Muscle of arm (tissue), 12 donors: Measurements from ENCODE around the gene AGAP2. TPM values are rescaled to one million over a fixed set of nuclear protein-coding genes. Genes with fewer than 3 reads are reported as not detected.
"Not testable (repeated sequence)": the region's sequence is repeated elsewhere in the genome, so short reads cannot be mapped to it uniquely, and the experiment has no call there.

Source experiments
- DNase-seq: peaks from one replicate; pipeline ENCODE4 v3.0.0-alpha.2; 2013
- polyA plus RNA-seq, 12 donors: library from polyadenylated mRNA; unstranded; fragments of 120-200 nt; gene quantifications; one replicate each; pipeline ENCODE4 v1.2.1, GENCODE V29; 2013; ENCODE audit not compliant: insufficient read length in 12 of 12

AGAP2 gene
- polyA plus RNA-seq, 12 donors: 5.4 to 36.1 (median 8.7) TPM; not detected in 1

DNA sequence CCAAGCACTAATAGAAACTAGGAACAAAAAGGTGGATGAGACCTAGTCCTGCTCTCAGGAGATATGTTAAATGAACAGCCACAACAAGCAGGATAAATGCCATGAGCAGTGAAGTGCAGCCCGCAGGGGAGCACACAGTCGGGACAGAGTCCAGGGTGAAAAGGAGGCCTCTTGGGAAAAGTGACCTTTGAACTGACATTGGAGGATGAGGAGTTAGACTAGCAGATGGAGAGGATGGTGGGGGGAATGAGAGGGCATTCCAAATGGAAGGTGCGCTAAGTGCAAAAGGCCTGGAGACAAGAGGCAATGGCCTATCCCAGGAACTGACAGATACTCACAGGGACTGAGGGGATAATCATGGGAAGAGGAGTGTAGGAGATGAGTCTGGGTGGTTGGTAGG, 40.1 kb downstream of the AGAP2 start:
- no peak for DNase-seq

DNA sequence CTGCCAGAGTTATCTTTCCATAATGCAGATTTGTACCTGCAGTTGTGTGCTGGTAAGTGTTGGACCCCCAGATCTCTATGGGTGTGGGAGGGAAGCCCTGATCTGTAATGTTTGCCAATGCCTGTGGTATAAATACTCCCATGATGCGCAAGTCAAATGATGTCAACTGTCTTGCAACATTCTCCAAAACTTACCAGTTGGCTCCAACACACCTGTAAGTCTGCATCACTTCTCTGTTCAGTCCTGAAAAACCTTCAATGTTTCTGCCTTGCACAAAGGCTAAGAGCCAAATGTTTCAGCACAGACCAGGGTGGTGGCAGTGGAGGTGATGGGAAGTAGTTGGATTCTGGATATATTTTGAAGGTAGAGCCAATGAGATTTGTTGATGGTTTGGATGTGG, 41.5 kb downstream of the AGAP2 start:
- no peak for DNase-seq

DNA sequence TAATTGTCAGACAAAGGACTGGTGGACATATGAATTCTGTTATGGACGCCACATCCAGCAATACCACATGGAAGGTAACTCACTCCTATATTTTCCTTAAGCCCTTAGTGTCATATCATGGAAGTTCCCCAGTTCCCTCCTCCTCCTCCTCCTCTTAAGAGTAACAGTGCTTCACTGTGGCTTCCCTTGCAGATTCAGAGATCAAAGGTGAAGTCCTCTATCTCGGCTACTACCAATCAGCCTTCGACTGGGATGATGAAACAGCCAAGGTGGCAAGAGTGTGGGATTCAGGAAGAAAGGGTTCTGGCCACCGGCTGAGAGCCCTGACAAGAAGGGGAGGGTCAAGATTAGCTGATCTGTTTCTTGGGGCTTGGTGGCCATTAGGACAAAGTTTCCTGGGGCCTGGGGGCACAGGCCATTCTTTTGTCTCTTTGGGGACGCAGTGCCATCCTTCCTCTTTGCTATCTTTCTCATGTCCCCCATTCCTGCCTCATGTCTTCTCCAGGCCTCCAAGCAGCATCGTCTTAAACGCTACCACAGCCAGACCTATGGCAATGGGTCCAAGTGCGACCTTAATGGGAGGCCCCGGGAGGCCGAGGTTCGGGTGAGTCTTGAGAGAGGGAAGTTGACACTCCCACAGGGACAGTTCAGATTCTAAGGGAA, 42.6 kb downstream of the AGAP2 start:
- DNase-seq: no peak

DNA sequence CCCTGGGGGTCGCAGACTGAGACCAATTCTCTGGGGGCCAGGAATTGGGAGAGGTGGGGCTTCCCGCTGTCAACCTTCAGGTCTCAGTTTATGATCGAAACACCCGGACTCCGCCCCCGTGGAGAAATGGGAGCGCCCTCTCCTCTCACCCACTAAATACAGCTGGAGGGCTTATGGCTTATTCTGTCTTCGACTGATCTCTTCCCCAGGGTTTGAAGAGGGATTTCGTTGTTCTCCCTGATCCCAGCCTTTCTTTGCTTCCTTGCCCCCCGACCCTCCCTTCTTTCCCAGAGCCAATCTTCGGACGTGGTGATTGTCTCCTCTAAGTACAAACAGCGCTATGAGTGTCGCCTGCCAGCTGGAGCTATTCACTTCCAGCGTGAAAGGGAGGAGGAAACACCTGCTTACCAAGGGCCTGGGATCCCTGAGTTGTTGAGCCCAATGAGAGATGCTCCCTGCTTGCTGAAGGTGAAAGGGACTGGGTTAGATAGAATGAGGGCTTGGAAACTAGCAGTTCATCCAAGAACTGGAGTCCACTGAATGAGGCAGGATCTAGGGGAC, 44.0 kb downstream of the AGAP2 start:
- DNase-seq: no peak

DNA sequence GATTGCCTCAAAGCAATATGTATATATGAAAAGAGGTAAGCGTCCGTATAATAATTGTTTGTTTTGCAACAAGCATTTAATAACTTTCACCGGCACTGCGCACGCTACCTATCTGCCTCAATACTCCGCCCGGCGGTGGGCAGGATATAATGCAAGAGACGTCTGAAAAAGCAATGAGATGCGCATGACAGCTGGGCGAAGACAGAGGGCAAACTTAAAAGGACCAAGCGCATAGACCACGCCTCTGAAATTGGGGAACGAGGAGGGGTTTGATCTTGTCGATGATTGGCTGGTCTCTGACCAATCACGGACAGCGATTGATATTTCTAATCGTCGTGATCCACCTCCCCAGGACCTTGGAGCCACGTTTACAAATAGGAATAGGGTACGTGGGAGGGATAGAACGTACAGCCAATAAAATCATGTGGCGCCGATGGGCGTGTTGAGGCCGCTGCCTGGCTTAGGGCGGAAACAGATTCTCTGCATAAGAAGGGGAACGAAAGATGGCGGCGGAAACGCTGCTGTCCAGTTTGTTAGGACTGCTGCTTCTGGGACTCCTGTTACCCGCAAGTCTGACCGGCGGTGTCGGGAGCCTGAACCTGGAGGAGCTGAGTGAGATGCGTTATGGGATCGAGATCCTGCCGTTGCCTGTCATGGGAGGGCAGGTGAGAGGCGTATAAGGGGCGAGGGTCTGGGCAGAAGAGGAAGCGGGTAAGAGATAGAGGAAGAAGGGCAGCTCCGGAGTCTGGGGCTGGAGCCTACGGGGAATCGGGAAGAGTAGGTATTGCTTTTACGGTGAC, 44.7 kb downstream of the AGAP2 start, which contains the start of gene OS9:
Gene OS9 (plus strand): TSS at position 474 of the 800 bp plus-strand sequence. CDS start 30 bp downstream, at position 504.
- peak; percentile 99 for DNase-seq

DNA sequence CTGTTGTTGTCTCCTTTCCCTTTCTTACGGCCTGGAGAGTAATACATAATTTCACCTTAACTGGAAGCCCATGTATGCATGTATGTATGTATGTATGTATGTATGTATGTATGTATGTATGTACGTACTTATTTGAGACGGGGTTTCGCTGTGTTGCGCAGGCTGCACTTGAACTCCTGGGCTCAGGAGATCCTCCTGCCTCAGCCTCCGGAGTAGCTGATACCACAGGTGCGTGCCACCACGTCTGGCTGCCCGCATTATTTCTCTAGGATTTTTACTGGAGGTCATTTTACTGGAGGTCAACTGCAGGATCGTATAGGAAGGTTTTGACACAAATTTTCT, 45.3 kb downstream of the AGAP2 start:
- no peak for DNase-seq

DNA sequence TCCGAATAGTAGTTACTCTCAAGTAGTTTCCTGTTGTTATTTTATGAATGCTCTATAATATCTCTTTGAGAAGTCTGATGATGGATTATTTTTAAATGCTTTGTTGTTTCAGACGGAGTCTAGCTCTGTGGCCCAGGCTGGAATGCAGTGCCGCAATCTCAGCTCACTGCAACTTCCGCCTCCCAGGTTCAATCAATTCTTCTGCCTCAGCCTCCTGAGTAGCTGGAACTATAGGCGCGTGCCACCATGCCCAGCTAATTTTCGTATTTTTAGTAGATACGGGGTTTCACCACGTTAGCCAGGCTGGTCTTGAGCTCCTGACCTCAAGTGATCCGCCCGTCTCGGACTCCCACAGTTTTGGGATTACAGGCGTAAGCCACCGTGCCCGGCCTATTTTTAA, 46.0 kb downstream of the AGAP2 start:
- DNase-seq: no peak

DNA sequence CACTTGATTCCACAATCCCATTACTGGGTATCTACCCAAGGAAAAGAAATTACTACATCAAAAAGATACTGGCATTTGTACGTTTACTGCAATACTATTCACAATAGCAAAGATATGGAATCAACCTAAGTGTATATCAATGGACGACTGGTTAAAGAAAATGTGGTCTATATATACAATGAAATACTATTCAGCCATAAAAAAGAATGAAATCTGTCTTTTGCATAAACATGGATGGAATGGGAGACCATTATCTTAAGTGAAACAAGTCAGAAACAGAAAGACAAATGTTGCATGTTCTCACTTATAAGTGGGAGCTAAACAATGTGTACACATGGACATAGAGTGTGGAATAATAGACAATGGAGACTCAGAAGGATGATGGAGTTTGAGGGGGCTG, 49.6 kb downstream of the AGAP2 start:
- no peak for DNase-seq

DNA sequence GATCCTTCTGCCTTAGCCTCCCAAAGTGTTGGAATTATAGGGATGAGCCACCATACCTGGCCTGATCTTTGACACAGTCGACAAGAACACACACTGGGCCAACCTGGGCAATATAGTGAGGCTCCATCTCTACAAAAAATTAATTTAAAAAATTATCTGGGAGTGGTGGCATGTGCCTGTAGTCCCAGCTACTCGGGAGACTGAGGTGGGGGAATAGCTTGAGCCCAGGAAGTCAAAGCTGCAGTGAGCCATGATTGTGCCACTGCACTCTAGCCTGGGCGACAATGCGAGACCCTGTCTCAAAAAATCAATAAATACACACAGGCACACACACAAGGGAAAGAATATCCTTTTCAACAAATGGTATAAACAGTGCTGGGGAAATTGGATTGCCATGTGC, 50.7 kb downstream of the AGAP2 start:
- no peak for DNase-seq

DNA sequence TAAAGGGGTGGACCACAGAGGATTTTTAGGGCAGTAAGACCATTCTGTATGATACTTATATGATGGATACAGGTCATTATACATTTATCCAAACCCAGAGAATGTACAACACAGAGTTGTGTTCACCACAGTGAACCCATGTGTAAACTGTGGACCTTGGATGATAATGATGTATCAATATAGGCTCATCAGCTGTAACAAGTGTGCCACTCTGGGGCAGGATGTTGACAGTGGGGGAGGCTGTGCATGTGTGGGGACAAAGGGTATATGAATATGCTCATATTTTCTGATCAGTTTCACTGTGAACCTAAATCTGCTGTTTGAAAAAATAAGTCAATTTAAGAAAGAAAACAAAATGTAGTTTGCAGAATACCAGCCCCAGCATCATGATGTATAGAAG, 58.8 kb downstream of the AGAP2 start:
- no peak for DNase-seq

DNA sequence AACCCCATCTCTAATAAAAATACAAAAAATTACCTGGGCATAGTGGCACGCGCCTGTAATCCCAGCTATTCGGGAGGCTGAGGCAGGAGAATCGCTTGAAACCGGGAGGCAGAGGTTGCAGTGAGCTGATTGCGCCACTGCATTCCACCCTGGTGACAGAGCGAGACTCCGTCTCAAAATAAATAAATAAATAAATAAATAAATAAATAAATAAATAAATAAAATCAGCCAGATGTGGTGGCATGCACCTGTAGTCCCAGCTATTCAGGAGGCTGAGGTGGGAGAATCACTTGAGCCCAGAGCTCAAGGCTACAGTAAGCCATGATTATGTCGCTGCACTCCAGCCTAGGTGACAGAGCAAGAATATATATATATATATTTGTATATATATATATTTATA, 60.6 kb downstream of the AGAP2 start:
- DNase-seq: not testable (repeated sequence)

DNA sequence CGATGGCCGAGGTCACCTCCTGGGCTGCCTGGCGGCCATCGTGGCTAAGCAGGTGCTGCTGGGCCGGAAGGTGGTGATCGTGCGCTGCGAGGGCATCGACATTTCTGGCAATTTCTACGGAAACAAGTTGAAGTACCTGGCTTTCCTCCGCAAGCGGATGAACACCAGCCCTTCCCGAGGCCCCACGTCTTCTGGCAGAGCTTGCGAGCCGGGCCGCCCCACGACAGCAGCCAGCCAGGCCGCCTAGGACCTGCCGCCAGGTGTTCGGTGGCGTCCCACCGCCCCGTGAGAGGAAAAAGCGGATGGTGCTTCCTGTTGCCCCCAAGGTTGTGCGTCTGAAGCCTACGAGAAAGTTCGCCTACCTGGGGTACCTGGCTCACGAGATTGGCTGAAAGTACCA, 63.9 kb downstream of the AGAP2 start:
- DNase-seq: no peak

Other genes starting within 250 kb of the AGAP2 start
- gene DDIT3, start 218.2 kb downstream of the AGAP2 start, polyA plus RNA-seq: 10 to 100 TPM in 10 of 12 donors, 1 to 10 TPM in 1, not detected in 1; 8.5 to 15.6 (median 13.2) TPM
- gene MBD6, start 215.9 kb downstream of the AGAP2 start, polyA plus RNA-seq: 10 to 100 TPM in 11 of 12 donors, not detected in 1; 28.7 to 61.8 (median 39.2) TPM
- gene DCTN2, start 191.6 kb downstream of the AGAP2 start, polyA plus RNA-seq: 100 to 1,000 TPM in 11 of 12 donors, not detected in 1; 142 to 314 (median 155) TPM
- 1 to 10 TPM in 1 of 12 donors, under 1 TPM in 10, not detected in 1; 0.04 to 5.2 (median 0.21) TPM for gene KIF5A, start 188.7 kb downstream of the AGAP2 start, polyA plus RNA-seq
- 10 to 100 TPM in 11 of 12 donors, not detected in 1; 11.2 to 20.7 (median 12.2) TPM for gene PIP4K2C, start 147.6 kb downstream of the AGAP2 start, polyA plus RNA-seq
- gene DTX3, start 133.9 kb downstream of the AGAP2 start, polyA plus RNA-seq: 10 to 100 TPM in 11 of 12 donors, not detected in 1; 20.8 to 48.7 (median 27.1) TPM
- gene ARHGEF25, start 127.3 kb downstream of the AGAP2 start, polyA plus RNA-seq: 10 to 100 TPM in 11 of 12 donors, not detected in 1; 24.8 to 40.3 (median 34.3) TPM
- gene B4GALNT1, start 105.5 kb downstream of the AGAP2 start, polyA plus RNA-seq: 10 to 100 TPM in 1 of 12 donors, 1 to 10 TPM in 10, not detected in 1; 1.7 to 12.2 (median 2.6) TPM
- gene OS9, start 44.6 kb downstream of the AGAP2 start, polyA plus RNA-seq: 100 to 1,000 TPM in 10 of 12 donors, 10 to 100 TPM in 1, not detected in 1; 98.8 to 179 (median 121) TPM
- 10 to 100 TPM in 11 of 12 donors, not detected in 1; 40.6 to 55.8 (median 46.6) TPM for gene TSPAN31, start 6.3 kb upstream of the AGAP2 start, polyA plus RNA-seq
- gene CDK4, start 13.6 kb upstream of the AGAP2 start, polyA plus RNA-seq: 100 to 1,000 TPM in 11 of 12 donors, not detected in 1; 106 to 176 (median 131) TPM
- gene MARCHF9, start 16.4 kb upstream of the AGAP2 start, polyA plus RNA-seq: 10 to 100 TPM in 3 of 12 donors, 1 to 10 TPM in 8, not detected in 1; 5.1 to 12.2 (median 7.8) TPM
- gene CYP27B1, start 28.3 kb upstream of the AGAP2 start, polyA plus RNA-seq: 1 to 10 TPM in 5 of 12 donors, under 1 TPM in 5, not detected in 2; 0.43 to 1.6 (median 0.86) TPM
- 10 to 100 TPM in 11 of 12 donors, not detected in 1; 17.1 to 31.8 (median 24.4) TPM for gene METTL1, start 33.4 kb upstream of the AGAP2 start, polyA plus RNA-seq
- gene EEF1AKMT3, start 33.9 kb upstream of the AGAP2 start, polyA plus RNA-seq: 10 to 100 TPM in 1 of 12 donors, 1 to 10 TPM in 10, not detected in 1; 5.5 to 13.3 (median 7.6) TPM
- gene TSFM, start 44.0 kb upstream of the AGAP2 start, polyA plus RNA-seq: 10 to 100 TPM in 11 of 12 donors, not detected in 1; 19.0 to 32.7 (median 27.3) TPM
- 10 to 100 TPM in 10 of 12 donors, 1 to 10 TPM in 1, not detected in 1; 8.7 to 35.0 (median 25.0) TPM for gene AVIL, start 80.0 kb upstream of the AGAP2 start, polyA plus RNA-seq
- 100 to 1,000 TPM in 11 of 12 donors, not detected in 1; 178 to 219 (median 201) TPM for gene CTDSP2, start 108.0 kb upstream of the AGAP2 start, polyA plus RNA-seq
- gene ATP23, start 202.8 kb upstream of the AGAP2 start, polyA plus RNA-seq: 10 to 100 TPM in 7 of 12 donors, 1 to 10 TPM in 4, not detected in 1; 4.6 to 14.1 (median 11.4) TPM